ENCODE measurements around the gene CFDP1. TPM values are rescaled to one million over a fixed set of nuclear protein-coding genes. Genes with fewer than 3 reads are reported as not detected.

The CFDP1 gene
- total and polyA plus RNA-seq, 2 of the 13 experiments (the other 11 are each of a cell fraction or from before 2014, with no cell fraction given): 78.6 to 153 TPM

DNA sequence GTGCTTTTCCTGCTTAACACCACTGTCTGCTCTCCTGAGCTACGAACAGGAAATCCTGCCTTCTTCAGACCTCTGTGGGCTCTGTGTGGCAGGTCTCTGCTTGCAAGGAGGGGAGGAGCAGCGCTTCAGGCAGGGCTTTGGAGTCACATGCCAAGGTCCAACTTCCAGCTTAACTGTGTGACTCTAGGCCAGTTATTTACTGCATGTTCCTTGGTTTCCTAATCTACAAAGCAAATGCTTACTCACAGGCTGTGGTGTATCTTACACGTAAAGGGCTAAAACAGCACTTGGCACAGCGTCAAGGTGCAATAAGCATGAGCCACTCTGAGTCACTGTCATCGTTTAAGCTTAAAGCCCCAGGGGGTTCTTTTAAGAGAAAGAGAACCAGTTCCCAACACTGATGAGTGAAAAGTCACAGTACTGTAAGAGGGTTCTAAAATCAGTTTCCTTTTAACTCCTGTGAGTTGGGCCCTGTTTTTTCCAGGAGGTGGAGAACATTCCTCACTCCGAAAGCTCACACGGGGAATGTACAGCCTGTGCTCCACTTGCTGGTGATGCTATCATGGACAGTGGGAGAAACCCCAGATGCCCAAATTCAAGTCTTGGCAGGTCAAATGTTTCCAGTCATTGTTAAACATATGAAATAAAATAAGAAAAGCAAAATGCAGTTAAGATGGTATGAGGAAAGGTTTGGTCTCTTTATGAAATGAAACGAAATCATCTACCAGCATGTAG, 127.8 kb downstream of the CFDP1 start (continued):
- TF ChIP-seq, protein P1, sequence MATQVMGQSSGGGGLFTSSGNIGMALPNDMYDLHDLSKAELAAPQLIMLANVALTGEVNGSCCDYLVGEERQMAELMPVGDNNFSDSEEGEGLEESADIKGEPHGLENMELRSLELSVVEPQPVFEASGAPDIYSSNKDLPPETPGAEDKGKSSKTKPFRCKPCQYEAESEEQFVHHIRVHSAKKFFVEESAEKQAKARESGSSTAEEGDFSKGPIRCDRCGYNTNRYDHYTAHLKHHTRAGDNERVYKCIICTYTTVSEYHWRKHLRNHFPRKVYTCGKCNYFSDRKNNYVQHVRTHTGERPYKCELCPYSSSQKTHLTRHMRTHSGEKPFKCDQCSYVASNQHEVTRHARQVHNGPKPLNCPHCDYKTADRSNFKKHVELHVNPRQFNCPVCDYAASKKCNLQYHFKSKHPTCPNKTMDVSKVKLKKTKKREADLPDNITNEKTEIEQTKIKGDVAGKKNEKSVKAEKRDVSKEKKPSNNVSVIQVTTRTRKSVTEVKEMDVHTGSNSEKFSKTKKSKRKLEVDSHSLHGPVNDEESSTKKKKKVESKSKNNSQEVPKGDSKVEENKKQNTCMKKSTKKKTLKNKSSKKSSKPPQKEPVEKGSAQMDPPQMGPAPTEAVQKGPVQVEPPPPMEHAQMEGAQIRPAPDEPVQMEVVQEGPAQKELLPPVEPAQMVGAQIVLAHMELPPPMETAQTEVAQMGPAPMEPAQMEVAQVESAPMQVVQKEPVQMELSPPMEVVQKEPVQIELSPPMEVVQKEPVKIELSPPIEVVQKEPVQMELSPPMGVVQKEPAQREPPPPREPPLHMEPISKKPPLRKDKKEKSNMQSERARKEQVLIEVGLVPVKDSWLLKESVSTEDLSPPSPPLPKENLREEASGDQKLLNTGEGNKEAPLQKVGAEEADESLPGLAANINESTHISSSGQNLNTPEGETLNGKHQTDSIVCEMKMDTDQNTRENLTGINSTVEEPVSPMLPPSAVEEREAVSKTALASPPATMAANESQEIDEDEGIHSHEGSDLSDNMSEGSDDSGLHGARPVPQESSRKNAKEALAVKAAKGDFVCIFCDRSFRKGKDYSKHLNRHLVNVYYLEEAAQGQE (IDR thresholded peaks at IDR 0.05; ENCODE audit: borderline replicate concordance in 1 of 2, low read depth in 1 of 2, low read length in 2 of 2): peak in 1 of 2 experiments; percentile 47; a peak in 1 of 4 replicates
- no peak for TF ChIP-seq SP2 (CRISPR knock-in tag; IDR thresholded peaks at IDR 0.05)
- TF ChIP-seq TCF7 (IDR thresholded peaks at IDR 0.05; ENCODE audit: low read depth): peak; percentile 89
- 0 out of 2 replicates have a peak, but pooled peaks have one; percentile 37 for TF ChIP-seq ZNF101 (CRISPR knock-in tag; IDR thresholded peaks at IDR 0.05; ENCODE audit: borderline replicate concordance, low read depth)
- peak; percentile 61; the same call in 1 of the 2 replicates for TF ChIP-seq MBD4 (IDR thresholded peaks at IDR 0.05; ENCODE audit: borderline replicate concordance, low read length)
- TF ChIP-seq DMAP1 (CRISPR knock-in tag; IDR thresholded peaks at IDR 0.05): peak; percentile 72; the same call in 1 of the 2 replicates
- TF ChIP-seq, protein P2, sequence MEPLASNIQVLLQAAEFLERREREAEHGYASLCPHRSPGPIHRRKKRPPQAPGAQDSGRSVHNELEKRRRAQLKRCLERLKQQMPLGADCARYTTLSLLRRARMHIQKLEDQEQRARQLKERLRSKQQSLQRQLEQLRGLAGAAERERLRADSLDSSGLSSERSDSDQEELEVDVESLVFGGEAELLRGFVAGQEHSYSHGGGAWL (CRISPR knock-in tag; IDR thresholded peaks at IDR 0.05): peak; percentile 48; the same call in 1 of the 2 replicates
- peak; percentile 93 for TF ChIP-seq ZNF609 (CRISPR knock-in tag; IDR thresholded peaks at IDR 0.05; ENCODE audit: borderline replicate concordance)
- TF ChIP-seq POLR2G (IDR thresholded peaks at IDR 0.05; ENCODE audit: low read depth, low read length): peak; percentile 83
- no peak for TF ChIP-seq CHD2 (IDR thresholded peaks at IDR 0.05; ENCODE audit: low read depth, low read length)
- TF ChIP-seq POLR2AphosphoS2 (IDR thresholded peaks at IDR 0.05; ENCODE audit: low read depth, low read length): peak; percentile 99; the same call in 1 of the 2 replicates
- TF ChIP-seq ATAD3A (CRISPR knock-in tag; IDR thresholded peaks at IDR 0.05): peak; percentile 84; the same call in 1 of the 2 replicates
- TF ChIP-seq HNF4A (CRISPR knock-in tag; IDR thresholded peaks at IDR 0.05): peak; percentile 98
- TF ChIP-seq ZNF343 (CRISPR knock-in tag; IDR thresholded peaks at IDR 0.05): peak; percentile 83; the same call in 1 of the 2 replicates
- TF ChIP-seq, protein P3, sequence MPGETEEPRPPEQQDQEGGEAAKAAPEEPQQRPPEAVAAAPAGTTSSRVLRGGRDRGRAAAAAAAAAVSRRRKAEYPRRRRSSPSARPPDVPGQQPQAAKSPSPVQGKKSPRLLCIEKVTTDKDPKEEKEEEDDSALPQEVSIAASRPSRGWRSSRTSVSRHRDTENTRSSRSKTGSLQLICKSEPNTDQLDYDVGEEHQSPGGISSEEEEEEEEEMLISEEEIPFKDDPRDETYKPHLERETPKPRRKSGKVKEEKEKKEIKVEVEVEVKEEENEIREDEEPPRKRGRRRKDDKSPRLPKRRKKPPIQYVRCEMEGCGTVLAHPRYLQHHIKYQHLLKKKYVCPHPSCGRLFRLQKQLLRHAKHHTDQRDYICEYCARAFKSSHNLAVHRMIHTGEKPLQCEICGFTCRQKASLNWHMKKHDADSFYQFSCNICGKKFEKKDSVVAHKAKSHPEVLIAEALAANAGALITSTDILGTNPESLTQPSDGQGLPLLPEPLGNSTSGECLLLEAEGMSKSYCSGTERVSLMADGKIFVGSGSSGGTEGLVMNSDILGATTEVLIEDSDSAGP (CRISPR knock-in tag; IDR thresholded peaks at IDR 0.05; ENCODE audit: borderline replicate concordance): peak; percentile 54
- peak; percentile 77 for TF ChIP-seq IKZF4 (CRISPR knock-in tag; IDR thresholded peaks at IDR 0.05; ENCODE audit: borderline replicate concordance, low read depth, not compliant biosample characterization)
- no peak for TF ChIP-seq SRSF9 (IDR thresholded peaks at IDR 0.05; ENCODE audit: borderline replicate concordance, insufficient read depth, low read depth, low read length, poor library complexity, severe bottlenecking)
- TF ChIP-seq RXRB (CRISPR knock-in tag; IDR thresholded peaks at IDR 0.05; ENCODE audit: borderline replicate concordance): peak; percentile 92

Measured in HepG2 (cell line).